Spinal cord (tissue), 10 donors: ENCODE data around the gene MLLT1. TPM values are rescaled to one million over a fixed set of nuclear protein-coding genes. Genes with fewer than 3 reads are reported as not detected.

ENCODE experiments used
- DNase-seq, 6 donors: peaks; one replicate each; pipeline versions ENCODE4 v3.0.0 to v3.0.0-alpha.2; 2013 to 2015; ENCODE audit warnings: low spot score in 6 of 6, low read depth in 4 of 6
- H3K27ac ChIP-seq: one replicate; pipeline ENCODE4 v1.5.1; 2013; ENCODE audit warnings: low read depth, low read length, control low read depth
- H3K27me3 ChIP-seq: one replicate; pipeline ENCODE4 v1.6.1; 2013; ENCODE audit warnings: low read length; ENCODE audit not compliant: control insufficient read depth, insufficient read depth
- H3K36me3 ChIP-seq: one replicate; pipeline ENCODE4 v1.6.1; 2013; ENCODE audit warnings: low read length; ENCODE audit not compliant: control insufficient read depth, insufficient read depth
- H3K4me1 ChIP-seq: one replicate; pipeline ENCODE4 v1.6.1; 2013; ENCODE audit warnings: low read length; ENCODE audit not compliant: control insufficient read depth, insufficient read depth
- H3K4me3 ChIP-seq: one replicate; pipeline ENCODE4 v1.5.1; 2013; ENCODE audit warnings: low read depth, low read length, control low read depth
- H3K9me3 ChIP-seq: one replicate; pipeline ENCODE4 v1.6.1; 2013; ENCODE audit warnings: low read length; ENCODE audit not compliant: control insufficient read depth, insufficient read depth
- WGBS: methylation state at CpG from one replicate; pipeline ENCODE4 v1.1.5; 2013; ENCODE audit warnings: missing lambda C conversion rate; ENCODE audit not compliant: insufficient coverage; 5-methylcytosine and 5-hydroxymethylcytosine counted together
- polyA plus RNA-seq, 2 donors: library from polyadenylated mRNA; unstranded; fragments of 120-200 nt; gene quantifications; one replicate each; pipeline ENCODE4 v1.2.1, GENCODE V29; 2013; ENCODE audit not compliant: insufficient read length in 2 of 2
- total RNA-seq, 2 donors: library from RNA; depleted of rRNA in 1 of 2; stranded (reverse); fragments of 120-200 nt in 1 of 2; fragments of >200 nt in 1 of 2; gene quantifications; one replicate each; pipeline versions ENCODE4 v1.2.3 to v1.2.4, GENCODE V29; 2013 to 2014
- donor health status: healthy.

MLLT1 gene
- total and polyA plus RNA-seq, 4 donors, result 11.5 to 132 (median 80.5) TPM

DNA sequence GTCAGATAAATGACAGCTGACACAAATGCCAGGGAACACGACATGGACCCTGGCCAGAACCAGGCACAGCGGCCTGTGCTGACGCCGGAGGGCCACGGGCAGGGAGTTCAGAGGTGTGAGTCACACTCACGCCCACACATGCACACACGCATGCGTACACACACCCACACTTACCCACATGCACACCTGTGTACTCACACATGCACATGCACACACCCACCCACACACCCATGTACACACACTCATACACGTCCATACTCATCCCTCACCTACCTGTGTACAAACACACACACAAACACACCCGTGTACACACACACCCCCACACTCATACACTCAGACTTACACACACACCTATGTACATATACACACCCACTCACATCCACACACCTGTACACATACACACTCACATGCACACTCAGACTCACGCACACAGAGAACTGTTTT is 40.4 kb downstream of the MLLT1 start:
- peak overlapping the region; percentile 93 for H3K27ac ChIP-seq
- 78% methylated on average over 11 of the region's 11 CpGs for WGBS

DNA sequence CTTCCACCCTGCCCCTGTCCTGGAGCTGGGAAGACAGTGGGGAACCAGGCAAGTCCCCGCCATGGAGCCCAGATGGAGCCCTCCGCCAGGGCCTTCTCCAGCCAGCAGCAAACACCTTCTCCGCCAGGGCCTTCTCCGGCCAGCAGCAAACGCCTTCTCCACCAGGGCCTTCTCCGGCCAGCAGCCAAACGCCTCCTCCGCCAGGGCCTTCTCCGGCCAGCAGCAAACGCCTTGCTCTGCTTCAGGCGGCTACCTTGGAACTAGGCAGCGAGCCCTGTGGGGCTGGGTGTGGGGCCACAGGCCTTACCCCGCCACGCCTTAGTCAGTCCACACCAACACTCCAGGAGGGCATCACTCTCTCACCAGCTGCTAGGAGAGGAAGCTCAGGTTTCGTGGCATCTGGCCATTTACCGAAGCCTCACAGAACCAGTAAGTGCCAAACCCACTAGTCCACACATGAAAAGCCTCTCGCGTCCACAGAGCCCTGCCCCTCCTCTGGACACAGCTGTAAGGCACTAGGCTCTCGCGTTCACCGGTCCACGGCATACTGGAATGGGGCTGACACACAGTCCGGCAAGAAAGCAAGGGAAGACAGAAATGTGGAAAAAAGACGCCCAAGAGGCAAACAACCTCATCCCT is 41.0 kb downstream of the MLLT1 start:
- WGBS, result 62% methylated on average over 18 of the region's 24 CpGs
- Histone ChIP-seq H3K27ac (peak overlapping the region; percentile 69), H3K4me3 (no peak overlapping the region), H3K9me3 (no peaks in the 10 kb centered on the region), H3K36me3 (peaks cover 39% of the 10 kb centered on the region), H3K27me3 (no peaks in the 10 kb centered on the region), H3K4me1 (peaks cover 94% of the 10 kb centered on the region)
- peak in 2 of 6 donors; percentile 28 to 62 for DNase-seq

More for the DNA sequence above, 40.4 kb downstream of the MLLT1 start:
- no peak for DNase-seq
- no peaks in the 10 kb centered on the region for H3K27me3 ChIP-seq
- peaks cover 35% of the 10 kb centered on the region for H3K36me3 ChIP-seq
- H3K4me1 ChIP-seq, result peaks cover 92% of the 10 kb centered on the region
- H3K9me3 ChIP-seq, result no peaks in the 10 kb centered on the region
- no peak overlapping the region for H3K4me3 ChIP-seq

DNA sequence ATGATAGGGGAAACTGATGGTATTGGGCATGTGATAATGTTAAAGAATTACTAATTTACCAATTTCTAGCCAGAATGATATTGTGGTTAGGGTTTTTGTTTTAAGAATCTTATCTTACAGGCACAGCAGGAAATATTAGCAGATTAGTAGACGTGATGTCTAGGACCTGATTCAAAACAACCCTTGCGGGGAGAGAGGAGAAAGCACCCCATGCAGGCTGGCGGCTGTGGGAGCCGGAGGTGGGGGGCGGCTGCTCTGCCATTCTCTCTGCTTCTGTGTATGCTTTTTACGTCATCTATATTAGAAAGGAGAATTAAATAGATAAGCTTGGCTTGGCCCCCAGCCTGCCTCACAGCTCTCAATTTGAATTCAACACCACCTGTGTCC is 41.5 kb downstream of the MLLT1 start:
- peak overlapping the region; percentile 69 for H3K27ac ChIP-seq
- H3K4me3 ChIP-seq, result no peak overlapping the region
- H3K36me3 ChIP-seq, result peaks cover 43% of the 10 kb centered on the region
- peaks cover 94% of the 10 kb centered on the region for H3K4me1 ChIP-seq
- no peaks in the 10 kb centered on the region for H3K27me3 ChIP-seq
- 61% methylated on average over 2 of the region's 6 CpGs for WGBS
- H3K9me3 ChIP-seq, result no peaks in the 10 kb centered on the region
- DNase-seq, result peak in 1 of 6 donors; percentile 25

DNA sequence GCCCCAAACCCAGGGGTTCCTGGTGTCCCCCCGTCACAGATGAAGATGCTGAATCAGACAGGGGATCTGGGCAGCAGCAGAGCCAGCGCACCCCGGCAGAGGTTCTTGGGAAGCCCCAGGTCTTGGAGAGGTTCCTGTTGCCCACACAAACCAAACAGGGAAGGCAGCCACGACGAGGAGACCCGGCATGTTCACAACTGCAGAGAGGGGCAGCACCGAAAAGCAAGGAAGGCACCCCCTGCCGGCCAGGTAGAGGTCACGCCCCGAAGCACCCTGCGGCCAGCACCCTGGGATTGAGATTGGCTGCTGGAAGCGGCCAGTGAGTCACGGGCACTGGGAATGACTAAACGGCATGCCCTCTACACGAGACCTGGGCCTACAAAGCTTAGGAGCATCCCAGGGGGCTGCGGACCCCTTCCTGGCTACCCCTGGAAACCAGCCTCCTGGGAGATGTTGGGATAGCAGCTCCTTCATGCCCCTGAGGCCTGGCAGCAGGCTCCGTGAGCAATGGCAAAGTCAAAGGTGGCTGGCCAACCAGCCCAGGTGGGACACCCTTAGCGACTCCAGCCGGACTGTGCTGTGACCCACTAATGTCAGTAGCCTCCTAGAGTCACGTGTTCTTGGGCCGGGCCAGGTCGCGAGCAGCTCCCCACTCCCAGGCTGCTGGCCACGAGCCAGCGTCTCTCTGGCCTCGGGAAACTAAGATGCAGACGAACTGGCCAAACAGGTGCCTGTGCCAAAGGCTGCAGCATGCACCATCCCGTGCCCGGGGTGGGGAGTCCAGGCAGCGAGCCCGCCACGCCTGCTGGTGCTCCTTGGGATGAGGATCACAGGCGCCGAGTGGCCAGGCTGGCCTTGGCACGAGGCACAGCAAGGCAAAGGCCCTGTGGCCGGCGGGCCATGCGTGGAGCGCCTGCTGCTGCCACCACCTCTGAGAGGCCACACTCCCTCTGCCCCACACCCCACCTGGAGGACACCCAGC is 43.2 kb downstream of the MLLT1 start:
- Histone ChIP-seq H3K36me3 (peaks cover 42% of the 10 kb centered on the region), H3K9me3 (no peaks in the 10 kb centered on the region), H3K4me3 (no peak overlapping the region), H3K4me1 (peaks cover 87% of the 10 kb centered on the region), H3K27ac (no peak overlapping the region), H3K27me3 (no peaks in the 10 kb centered on the region)
- 76% methylated on average over 39 of the region's 39 CpGs for WGBS
- DNase-seq, result no peak

DNA sequence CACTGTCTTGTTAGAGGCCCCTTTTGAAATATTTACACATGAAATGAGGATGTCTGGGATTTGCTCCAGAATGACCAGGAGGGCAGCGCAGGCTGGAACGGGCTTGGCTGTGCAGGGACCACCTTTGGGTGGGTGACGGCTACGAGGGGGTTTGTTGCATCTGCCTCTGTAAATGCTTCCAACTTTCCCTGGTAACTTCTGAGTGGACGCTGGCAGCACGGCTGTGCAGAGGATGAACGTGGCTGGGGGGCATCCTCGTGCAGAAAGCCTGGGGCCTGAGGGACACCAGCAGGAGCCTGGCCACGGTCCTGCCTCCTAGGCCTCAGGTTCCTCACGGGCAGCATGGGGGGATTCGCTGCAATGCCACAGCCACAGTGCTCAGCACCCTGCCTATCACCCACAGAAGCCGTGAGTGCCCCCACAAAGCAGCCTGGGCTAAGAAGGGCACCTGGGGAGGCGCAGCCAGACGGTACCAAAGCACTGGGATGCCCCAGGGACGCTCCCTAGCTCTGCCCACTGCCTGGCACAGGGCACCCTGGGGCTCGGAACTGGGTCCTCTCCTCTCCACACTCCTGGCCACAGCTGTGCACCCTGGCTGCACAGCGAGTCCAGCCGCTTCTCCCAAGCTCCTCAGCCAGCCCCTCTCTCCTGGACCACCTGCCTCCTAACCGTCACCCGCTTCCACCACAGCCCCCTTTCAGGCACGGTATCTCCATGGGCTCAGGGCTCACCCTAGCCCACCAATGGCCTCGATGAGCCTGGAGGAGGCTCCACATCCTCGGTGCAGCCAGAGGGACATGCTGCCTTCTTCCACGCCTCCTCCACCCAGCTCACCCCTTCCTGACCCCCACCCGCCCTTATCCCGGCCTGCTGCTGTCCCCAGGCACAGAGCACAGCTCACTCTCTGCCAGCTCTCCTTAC is 44.5 kb downstream of the MLLT1 start:
- Histone ChIP-seq H3K9me3 (no peaks in the 10 kb centered on the region), H3K4me1 (peaks cover 79% of the 10 kb centered on the region), H3K36me3 (peaks cover 49% of the 10 kb centered on the region), H3K27me3 (no peaks in the 10 kb centered on the region), H3K4me3 (no peak overlapping the region), H3K27ac (no peak overlapping the region)
- WGBS, result 69% methylated on average over 26 of the region's 26 CpGs
- DNase-seq, result no peak

DNA sequence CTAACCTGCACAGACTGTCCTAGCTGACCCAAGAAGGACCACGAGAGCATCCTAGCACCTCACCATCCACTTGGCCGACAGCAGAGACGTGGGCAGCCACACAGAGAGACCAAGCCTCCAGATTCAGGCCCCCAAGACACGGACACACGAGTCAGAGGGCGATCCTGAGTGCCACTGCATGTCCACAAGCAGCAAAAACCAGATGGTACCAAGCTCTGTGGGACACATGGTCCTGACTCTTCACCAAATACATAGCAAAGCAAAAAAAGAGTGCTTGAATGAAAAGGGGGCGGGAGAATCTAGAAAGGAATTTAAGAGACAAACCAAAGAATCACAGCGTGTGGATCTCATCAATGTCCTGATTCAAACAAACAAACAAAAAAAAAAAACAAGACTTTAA is 45.2 kb downstream of the MLLT1 start:
- H3K4me1 ChIP-seq, result peaks cover 74% of the 10 kb centered on the region
- no peak for DNase-seq
- no peaks in the 10 kb centered on the region for H3K9me3 ChIP-seq
- 87% methylated on average over 4 of the region's 8 CpGs for WGBS
- H3K4me3 ChIP-seq, result no peak overlapping the region
- H3K36me3 ChIP-seq, result peaks cover 50% of the 10 kb centered on the region
- no peaks in the 10 kb centered on the region for H3K27me3 ChIP-seq
- no peak overlapping the region for H3K27ac ChIP-seq

DNA sequence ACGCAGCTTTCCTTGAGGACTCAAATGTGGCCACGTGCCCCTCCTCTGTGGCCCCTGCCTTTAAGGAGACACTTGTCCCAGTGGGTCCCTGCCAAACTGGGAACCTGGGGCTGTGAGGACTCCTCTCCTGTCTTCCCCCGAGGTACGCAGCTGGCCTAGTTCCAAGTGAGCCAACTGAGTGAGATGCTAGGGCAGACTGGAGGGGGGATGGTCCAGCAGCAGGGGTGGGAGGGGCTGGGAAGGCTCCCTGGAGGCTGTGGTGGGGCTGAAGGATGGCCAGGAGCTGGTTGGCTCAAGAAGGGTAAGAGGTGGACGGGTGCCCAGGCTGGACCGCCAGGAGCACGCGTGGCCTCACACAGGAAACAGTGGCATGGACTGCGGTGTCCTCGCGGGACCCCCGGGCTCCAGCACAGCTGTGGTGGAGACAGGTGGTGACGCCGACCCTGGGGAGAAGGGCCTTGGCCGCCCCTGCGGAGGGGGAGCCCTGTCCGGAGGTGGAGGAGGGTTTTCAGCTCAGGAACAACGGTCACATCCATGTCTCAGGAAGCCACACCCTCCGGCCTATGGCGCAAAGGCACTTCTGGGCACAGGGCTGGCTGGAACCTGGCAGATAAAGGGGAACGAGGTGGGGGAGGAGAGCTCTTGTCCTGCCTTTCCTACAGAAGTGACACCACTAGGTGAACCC is 45.8 kb downstream of the MLLT1 start:
- Histone ChIP-seq H3K27ac (peak overlapping the region; percentile 47), H3K4me1 (peaks cover 74% of the 10 kb centered on the region), H3K27me3 (no peaks in the 10 kb centered on the region), H3K4me3 (no peak overlapping the region), H3K36me3 (peaks cover 52% of the 10 kb centered on the region), H3K9me3 (no peaks in the 10 kb centered on the region)
- WGBS, result 50% methylated on average over 15 of the region's 21 CpGs
- DNase-seq, result peak in 1 of 6 donors; percentile 40

DNA sequence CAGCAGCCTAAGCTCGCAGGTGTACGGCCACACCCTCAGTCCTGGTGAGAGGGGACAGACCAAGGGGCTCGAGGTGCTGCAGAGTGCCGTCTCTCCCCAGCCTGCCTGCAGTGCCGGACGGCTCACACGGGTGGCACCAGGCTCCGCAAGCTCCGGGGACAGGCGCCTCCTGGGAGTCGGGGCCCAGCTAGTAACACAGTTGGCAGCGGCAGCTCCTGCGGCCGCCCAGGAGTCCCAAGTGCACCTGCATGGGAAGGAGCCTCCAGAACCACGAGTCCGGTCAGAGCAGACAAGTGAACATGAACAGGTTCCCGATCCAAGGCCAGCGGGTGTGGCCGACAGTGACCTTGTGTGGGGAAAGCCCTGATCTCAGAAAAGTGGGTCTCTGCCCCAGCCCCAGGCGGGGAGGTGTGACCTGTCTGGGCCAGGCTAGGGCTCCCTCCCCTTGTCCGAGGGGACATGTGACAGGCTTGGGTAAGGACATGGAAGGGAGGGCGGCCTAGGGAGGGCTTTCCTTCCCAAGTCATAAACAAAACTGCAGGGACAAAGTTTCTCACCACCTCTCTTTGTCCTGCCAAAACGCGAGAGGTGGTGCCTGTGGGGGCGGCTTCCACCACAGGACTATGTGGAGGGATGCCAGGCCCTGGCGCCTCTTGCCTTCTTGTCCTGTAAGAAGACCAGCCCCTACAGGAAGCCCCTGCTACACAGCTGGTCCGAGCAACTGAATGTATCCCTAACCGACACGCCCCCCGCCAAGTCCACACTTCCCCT is 46.5 kb downstream of the MLLT1 start:
- 67% methylated on average over 25 of the region's 30 CpGs for WGBS
- H3K27ac ChIP-seq, result peak overlapping the region; percentile 47
- no peaks in the 10 kb centered on the region for H3K27me3 ChIP-seq
- peaks cover 74% of the 10 kb centered on the region for H3K4me1 ChIP-seq
- H3K4me3 ChIP-seq, result no peak overlapping the region
- H3K9me3 ChIP-seq, result no peaks in the 10 kb centered on the region
- peaks cover 52% of the 10 kb centered on the region for H3K36me3 ChIP-seq
- peak in 2 of 6 donors; percentile 49 to 57 for DNase-seq
